MCF 10A (cell line): ENCODE data around the gene SLF2. TPM values are rescaled to one million over a fixed set of nuclear protein-coding genes. Genes with fewer than 3 reads are reported as not detected.
A peak's percentile ranks its signal among the peaks of the same experiment; 100 is the strongest.

Experiments
- BruUV-seq: library from RNA; stranded (reverse); fragments of 400-500 nt; replicated peaks from 2 replicates; lab custom pipeline; 2021; lab: Mats Ljungman, UMichigan
- CTCF ChIA-PET: fragments of 300-600 bp; sonication (Branson Sonifier 250); formaldehyde crosslinking; extraction: SDS; loops from one replicate; lab custom pipeline; 2021; ENCODE audit warnings: antibody characterized with exemption, inconsistent platforms; lab: Yijun Ruan, JAX
- POLR2A ChIA-PET: fragments of 300-600, 350-650 bp; sonication (Branson Sonifier 250); formaldehyde crosslinking; extraction: SDS; loops from one replicate; lab custom pipeline; 2020; ENCODE audit warnings: antibody characterized with exemption, inconsistent platforms; lab: Yijun Ruan, JAX
- DNase-seq: peaks from one replicate; pipeline ENCODE4 v3.0.0-alpha.2; 2018; ENCODE audit not compliant: unreplicated experiment
- H3K27ac Mint-ChIP-seq: one replicate; pipeline ENCODE4 v1.8.0; 2022; ENCODE audit warnings: mild to moderate bottlenecking, low read depth, mixed read lengths; ENCODE audit not compliant: unreplicated experiment
- H3K27me3 Mint-ChIP-seq: one replicate; pipeline ENCODE4 v1.8.0; 2022; ENCODE audit warnings: mixed read lengths; ENCODE audit not compliant: insufficient read depth, unreplicated experiment
- H3K36me3 Mint-ChIP-seq: one replicate; pipeline ENCODE4 v1.8.0; 2022; ENCODE audit warnings: mild to moderate bottlenecking, moderate library complexity, mixed read lengths; ENCODE audit not compliant: insufficient read depth, unreplicated experiment
- H3K4me1 Mint-ChIP-seq: one replicate; pipeline ENCODE4 v1.8.0; 2022; ENCODE audit warnings: mixed read lengths; ENCODE audit not compliant: insufficient read depth, unreplicated experiment
- H3K4me3 Mint-ChIP-seq: one replicate; pipeline ENCODE4 v1.8.0; 2022; ENCODE audit warnings: mild to moderate bottlenecking, moderate library complexity, mixed read lengths; ENCODE audit not compliant: unreplicated experiment
- H3K9me3 Mint-ChIP-seq: one replicate; pipeline ENCODE4 v1.8.0; 2022; ENCODE audit warnings: mixed read lengths; ENCODE audit not compliant: unreplicated experiment
- CTCF ChIP-seq: fragments of 200-600 bp; IDR thresholded peaks from one replicate; pipeline ENCODE4 v1.8.0; 2022; ENCODE audit warnings: antibody characterized with exemption, mild to moderate bottlenecking; ENCODE audit not compliant: unreplicated experiment
- intact Hi-C: fragments of 100-400 bp; cut with micrococcal nuclease; formaldehyde crosslinking; loops from 2 replicates; pipeline ENCODE4 v1.14.1; 2022
- total RNA-seq: library from RNA; stranded (reverse); gene quantifications from 2 replicates; pipeline ENCODE4 v1.2.3, GENCODE V29; 2022

Gene SLF2
- total RNA-seq, 1 experiment from 2014 or later: 27.0 TPM

- H3K27ac Mint-ChIP-seq: no peak overlapping the region
- H3K9me3 Mint-ChIP-seq: no peaks in the 10 kb centered on the region
- no peak for TF ChIP-seq CTCF
- intact Hi-C loops: no loop called here
- DNase-seq: peak; percentile 34
- POLR2A ChIA-PET: interaction anchor here (0.6 to 7.5 kb wide), 14 partner anchors 8 to 1507 kb away, joined by 3 to 74 read pairs (median 4); partner anchors contain the start of genes KAZALD1, MRPL43, OGA and PDZD7
- peak overlapping the region; percentile 76 for H3K4me3 Mint-ChIP-seq
- H3K36me3 Mint-ChIP-seq: peaks cover 36% of the 10 kb centered on the region
- BruUV-seq: no TSS peak
- no peaks in the 10 kb centered on the region for H3K27me3 Mint-ChIP-seq
- CTCF ChIA-PET: interaction anchor here (0.6 to 12.3 kb wide), 17 partner anchors 9 to 1103 kb away, joined by 3 to 199 read pairs (median 4); partner anchors contain the start of genes HIF1AN, MRPL43, PDZD7 and SEMA4G
- peaks cover 19% of the 10 kb centered on the region for H3K4me1 Mint-ChIP-seq
These were observed 84.1 kb downstream of the SLF2 start for GRCh38 chr10:100996678-100997359.

GRCh38 chr10:100997360-100998182, 84.8 kb downstream of the SLF2 start:
- Mint-ChIP-seq H3K36me3 (peaks cover 34% of the 10 kb centered on the region), H3K9me3 (no peaks in the 10 kb centered on the region), H3K4me1 (peaks cover 19% of the 10 kb centered on the region), H3K4me3 (peak overlapping the region; percentile 76), H3K27me3 (no peaks in the 10 kb centered on the region), H3K27ac (peak overlapping the region; percentile 44)
- peak; percentile 82 for TF ChIP-seq CTCF
- ChIA-PET POLR2A (interaction anchor here (0.6 to 7.5 kb wide), 19 partner anchors 9 to 1506 kb away, joined by 3 to 74 read pairs (median 4); partner anchors contain the start of genes KAZALD1, MRPL43, OGA and PDZD7), CTCF (interaction anchor here (0.6 to 12.3 kb wide), 26 partner anchors 9 to 1357 kb away, joined by 3 to 199 read pairs (median 4); partner anchors contain the start of genes HIF1AN, MRPL43, PDZD7 and SEMA4G)
- intact Hi-C loops: loop anchor here (1.0 kb wide), 1 partner anchor 16 kb away; no protein-coding TSS in a partner anchor
- peak; percentile 79 for DNase-seq
- BruUV-seq: no TSS peak

GRCh38 chr10:100998183-100998990, 85.6 kb downstream of the SLF2 start:
- ChIA-PET POLR2A (interaction anchor here (0.6 to 7.5 kb wide), 14 partner anchors 8 to 341 kb away, joined by 3 to 74 read pairs (median 6); partner anchors contain the start of genes KAZALD1, MRPL43, PDZD7 and SFXN3), CTCF (interaction anchor here (0.6 to 12.3 kb wide), 20 partner anchors 8 to 1356 kb away, joined by 3 to 199 read pairs (median 4); partner anchors contain the start of genes MRPL43, PDZD7, SFXN3 and TWNK)
- TF ChIP-seq CTCF: no peak
- no peaks in the 10 kb centered on the region for H3K9me3 Mint-ChIP-seq
- DNase-seq: peak; percentile 86
- H3K27me3 Mint-ChIP-seq: no peaks in the 10 kb centered on the region
- intact Hi-C loops: loop anchor here (1.0 kb wide), 1 partner anchor 15 kb away; no protein-coding TSS in a partner anchor
- peak overlapping the region; percentile 76 for H3K4me3 Mint-ChIP-seq
- H3K36me3 Mint-ChIP-seq: peaks cover 26% of the 10 kb centered on the region
- BruUV-seq: no TSS peak
- H3K27ac Mint-ChIP-seq: peak overlapping the region; percentile 44
- H3K4me1 Mint-ChIP-seq: peaks cover 19% of the 10 kb centered on the region
